ENCODE data around the gene CENPP. TPM values are rescaled to one million over a fixed set of nuclear protein-coding genes. Genes with fewer than 3 reads are reported as not detected.

The CENPP gene
- total RNA-seq, 1 experiment from 2014 or later = 19.6 TPM

Other genes starting within 250 kb of the CENPP start
- 31.7 and 61.2 TPM in 2 replicates for gene SPTLC1, start 210.5 kb upstream of the CENPP start, total RNA-seq (2014; rRNA removed; shearing (Covaris generic))
- gene IARS1, start 32.3 kb upstream of the CENPP start, total RNA-seq (2014; rRNA removed; shearing (Covaris generic)) = 188 and 246 TPM in 2 replicates
- gene NOL8, start 603 bp upstream of the CENPP start, total RNA-seq (2014; rRNA removed; shearing (Covaris generic)) = 11.4 and 30.3 TPM in 2 replicates
- gene OGN, start 78.6 kb downstream of the CENPP start, total RNA-seq (2014; rRNA removed; shearing (Covaris generic)) = not detected in 2 replicates
- not detected in 2 replicates for gene OMD, start 98.5 kb downstream of the CENPP start, total RNA-seq (2014; rRNA removed; shearing (Covaris generic))
- not detected in 2 replicates for gene ASPN, start 156.6 kb downstream of the CENPP start, total RNA-seq (2014; rRNA removed; shearing (Covaris generic))
- not detected in 2 replicates for gene ECM2, start 210.0 kb downstream of the CENPP start, total RNA-seq (2014; rRNA removed; shearing (Covaris generic))